ENCODE results near the gene GGPS1.

DNA sequence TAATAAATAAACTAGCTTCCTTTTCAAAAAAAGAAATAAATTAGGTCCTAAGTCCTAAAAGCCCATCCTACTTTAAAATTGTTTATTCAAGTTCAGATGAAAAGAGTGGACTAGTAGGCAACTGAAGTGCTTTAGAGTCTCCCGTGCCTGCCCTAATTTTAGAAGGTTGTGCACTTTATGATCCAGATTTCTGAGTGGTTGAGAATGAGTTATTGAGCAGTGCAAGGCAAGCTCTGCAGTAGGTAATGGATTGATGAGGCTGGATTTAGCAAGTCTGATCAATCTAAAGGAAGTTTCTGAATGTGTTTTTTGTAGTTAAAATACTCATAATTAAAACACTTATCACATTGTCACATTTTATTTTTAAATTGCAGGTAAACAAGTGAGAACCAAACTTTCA is 13.0 kb downstream of the GGPS1 start:
- no peak for TF ChIP-seq CTCF (IDR thresholded peaks at IDR 0.05; ENCODE audit: low read depth, low read length, missing input control)
- no peak for TF ChIP-seq SP1 (IDR thresholded peaks at IDR 0.05)
- TF ChIP-seq, protein P1, sequence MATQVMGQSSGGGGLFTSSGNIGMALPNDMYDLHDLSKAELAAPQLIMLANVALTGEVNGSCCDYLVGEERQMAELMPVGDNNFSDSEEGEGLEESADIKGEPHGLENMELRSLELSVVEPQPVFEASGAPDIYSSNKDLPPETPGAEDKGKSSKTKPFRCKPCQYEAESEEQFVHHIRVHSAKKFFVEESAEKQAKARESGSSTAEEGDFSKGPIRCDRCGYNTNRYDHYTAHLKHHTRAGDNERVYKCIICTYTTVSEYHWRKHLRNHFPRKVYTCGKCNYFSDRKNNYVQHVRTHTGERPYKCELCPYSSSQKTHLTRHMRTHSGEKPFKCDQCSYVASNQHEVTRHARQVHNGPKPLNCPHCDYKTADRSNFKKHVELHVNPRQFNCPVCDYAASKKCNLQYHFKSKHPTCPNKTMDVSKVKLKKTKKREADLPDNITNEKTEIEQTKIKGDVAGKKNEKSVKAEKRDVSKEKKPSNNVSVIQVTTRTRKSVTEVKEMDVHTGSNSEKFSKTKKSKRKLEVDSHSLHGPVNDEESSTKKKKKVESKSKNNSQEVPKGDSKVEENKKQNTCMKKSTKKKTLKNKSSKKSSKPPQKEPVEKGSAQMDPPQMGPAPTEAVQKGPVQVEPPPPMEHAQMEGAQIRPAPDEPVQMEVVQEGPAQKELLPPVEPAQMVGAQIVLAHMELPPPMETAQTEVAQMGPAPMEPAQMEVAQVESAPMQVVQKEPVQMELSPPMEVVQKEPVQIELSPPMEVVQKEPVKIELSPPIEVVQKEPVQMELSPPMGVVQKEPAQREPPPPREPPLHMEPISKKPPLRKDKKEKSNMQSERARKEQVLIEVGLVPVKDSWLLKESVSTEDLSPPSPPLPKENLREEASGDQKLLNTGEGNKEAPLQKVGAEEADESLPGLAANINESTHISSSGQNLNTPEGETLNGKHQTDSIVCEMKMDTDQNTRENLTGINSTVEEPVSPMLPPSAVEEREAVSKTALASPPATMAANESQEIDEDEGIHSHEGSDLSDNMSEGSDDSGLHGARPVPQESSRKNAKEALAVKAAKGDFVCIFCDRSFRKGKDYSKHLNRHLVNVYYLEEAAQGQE (IDR thresholded peaks at IDR 0.05), result no peak
- no peak for TF ChIP-seq RAD21 (IDR thresholded peaks at IDR 0.05)
- no peak for TF ChIP-seq GABPA (IDR thresholded peaks at IDR 0.05 in 1 of 2, conservative IDR thresholded peaks at IDR 0.05 in 1 of 2)
- no peak for TF ChIP-seq YY1 (IDR thresholded peaks at IDR 0.05)
- TF ChIP-seq RXRA (IDR thresholded peaks at IDR 0.05), result no peak
- TF ChIP-seq, protein P2, sequence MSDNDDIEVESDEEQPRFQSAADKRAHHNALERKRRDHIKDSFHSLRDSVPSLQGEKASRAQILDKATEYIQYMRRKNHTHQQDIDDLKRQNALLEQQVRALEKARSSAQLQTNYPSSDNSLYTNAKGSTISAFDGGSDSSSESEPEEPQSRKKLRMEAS (IDR thresholded peaks at IDR 0.05), result no peak
- TF ChIP-seq TAF1 (conservative IDR thresholded peaks at IDR 0.05), result no peak

Measured in liver (tissue), 3 donors.